SHP77 treated with DMSO at 0.1 percent for 48 hours (cell line): ENCODE data around the gene SND1.

Experiments used
- DNase-seq: peaks from one replicate; lab custom pipeline; 2025; lab: John Stamatoyannopoulos, UW

Gene SND1

GRCh38 chr7:128115821-128116723 lies 464.1 kb downstream of the SND1 start:
- no peak for DNase-seq

DNA sequence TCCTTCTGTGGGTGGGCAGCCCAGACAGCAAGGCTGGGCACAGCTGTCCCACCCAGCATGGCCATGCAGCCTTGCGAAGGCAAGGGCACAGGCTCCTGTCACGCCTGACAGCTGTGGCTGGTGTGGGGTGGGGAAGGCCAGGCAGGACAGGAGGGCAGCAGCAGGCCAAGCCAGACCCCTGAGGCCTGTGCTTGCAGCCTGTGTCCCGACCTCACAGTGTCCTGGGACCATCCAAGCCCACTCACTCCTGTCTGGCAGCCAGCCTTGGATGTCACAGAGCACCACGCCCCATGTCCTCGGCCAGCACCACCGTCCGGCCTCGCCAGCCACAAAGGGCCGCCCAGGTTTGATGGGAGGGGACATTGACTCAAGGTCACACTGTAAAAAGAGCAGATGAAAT lies 464.7 kb downstream of the SND1 start:
- no peak for DNase-seq

GRCh38 chr7:128117691-128118090 lies 465.7 kb downstream of the SND1 start:
- no peak for DNase-seq

GRCh38 chr7:128119036-128119435 lies 467.0 kb downstream of the SND1 start:
- DNase-seq = no peak

DNA sequence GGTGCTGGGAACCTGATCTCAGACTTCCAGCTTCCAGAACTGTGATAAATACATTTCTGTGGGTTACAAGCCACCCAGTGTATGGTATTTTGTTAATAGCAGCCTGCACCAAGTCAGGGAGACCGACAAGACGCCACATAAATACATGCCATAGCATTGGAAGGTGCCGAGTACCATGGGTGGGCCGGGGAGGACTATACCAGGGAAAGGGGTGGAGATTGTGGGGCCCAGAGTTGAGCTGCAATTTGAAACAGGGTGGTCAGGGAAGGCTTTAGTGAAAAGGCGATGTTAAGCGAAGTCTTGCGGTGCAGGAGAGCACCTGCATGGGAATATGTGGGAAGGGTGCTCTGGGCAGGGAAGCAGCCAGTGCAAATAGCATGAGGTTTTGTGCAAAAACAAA lies 468.1 kb downstream of the SND1 start:
- no peak for DNase-seq

- DNase-seq = no peak
Observed at GRCh38 chr7:128120976-128121490, 469.0 kb downstream of the SND1 start.

- no peak for DNase-seq
Observed at GRCh38 chr7:128121711-128122530, 469.9 kb downstream of the SND1 start.

DNA sequence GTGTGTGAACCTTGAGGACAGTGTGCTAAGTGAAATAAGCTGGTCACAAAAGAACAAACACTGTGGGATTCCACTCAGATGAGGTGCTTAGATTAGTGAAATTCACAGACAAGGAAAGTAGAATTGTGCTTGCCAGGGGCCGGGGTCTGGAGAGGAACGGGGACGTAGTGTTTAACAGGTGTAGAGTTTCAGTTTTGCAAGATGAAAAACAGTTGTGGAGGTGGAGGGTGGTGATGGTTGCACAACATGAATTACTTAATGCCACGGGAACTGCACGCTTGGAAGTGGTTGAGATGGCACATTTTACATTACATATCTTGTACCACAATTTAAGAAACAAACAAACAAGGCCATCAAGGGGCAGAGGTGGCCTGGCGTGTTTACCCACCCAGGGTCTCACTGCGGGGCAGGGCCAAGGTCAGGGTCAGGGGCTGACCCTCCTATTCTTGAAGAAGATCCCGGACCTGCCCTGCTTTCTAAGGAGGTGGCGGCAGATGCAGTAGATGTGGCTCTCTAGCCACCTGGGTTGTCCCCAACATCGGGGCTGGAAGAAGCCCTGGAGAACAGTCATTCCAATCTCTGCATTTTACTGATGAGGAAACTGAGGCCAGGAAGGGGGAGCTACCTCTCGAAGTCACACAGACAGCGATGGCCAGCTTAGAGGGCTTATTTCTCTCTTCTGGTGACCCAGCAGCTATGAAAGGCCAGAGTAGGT lies 470.7 kb downstream of the SND1 start:
- no peak for DNase-seq

DNA sequence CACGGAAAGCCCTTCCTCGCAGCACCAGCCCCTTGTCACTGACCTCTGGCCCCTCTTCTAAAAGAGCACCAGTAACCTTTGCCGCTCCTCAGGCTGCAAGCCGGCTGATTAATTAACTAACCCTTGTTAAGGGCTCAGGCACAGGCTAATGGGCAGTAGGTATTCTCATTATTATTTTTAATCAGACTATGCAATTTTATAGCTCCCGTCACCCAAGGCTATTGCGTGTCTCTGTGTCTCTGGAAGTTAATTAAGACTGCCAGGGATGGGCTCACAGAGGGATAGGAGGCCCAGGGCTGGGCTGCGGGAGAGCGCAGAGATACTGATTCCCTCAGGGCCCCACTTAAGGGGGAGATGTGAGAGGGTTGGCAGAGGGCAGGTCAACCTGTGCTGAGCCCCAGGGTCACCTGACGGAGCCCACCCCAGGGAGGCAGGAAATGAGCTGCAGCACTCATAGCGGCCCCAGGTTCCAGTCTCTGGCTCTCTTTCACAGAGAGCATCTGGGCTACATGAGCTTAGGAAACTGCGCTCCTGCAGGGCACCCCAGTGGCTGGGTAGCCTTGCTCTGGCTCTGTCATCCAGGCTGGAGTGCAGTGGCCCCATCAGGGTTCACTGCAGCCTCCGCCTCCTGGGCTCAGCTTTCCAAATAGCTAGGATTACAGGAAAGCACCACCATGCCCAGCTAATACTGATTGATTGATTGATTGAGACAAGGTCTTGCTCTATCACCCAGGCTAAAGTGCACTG lies 471.5 kb downstream of the SND1 start:
- DNase-seq = no peak

GRCh38 chr7:128124786-128125185 lies 472.8 kb downstream of the SND1 start:
- DNase-seq = no peak

DNA sequence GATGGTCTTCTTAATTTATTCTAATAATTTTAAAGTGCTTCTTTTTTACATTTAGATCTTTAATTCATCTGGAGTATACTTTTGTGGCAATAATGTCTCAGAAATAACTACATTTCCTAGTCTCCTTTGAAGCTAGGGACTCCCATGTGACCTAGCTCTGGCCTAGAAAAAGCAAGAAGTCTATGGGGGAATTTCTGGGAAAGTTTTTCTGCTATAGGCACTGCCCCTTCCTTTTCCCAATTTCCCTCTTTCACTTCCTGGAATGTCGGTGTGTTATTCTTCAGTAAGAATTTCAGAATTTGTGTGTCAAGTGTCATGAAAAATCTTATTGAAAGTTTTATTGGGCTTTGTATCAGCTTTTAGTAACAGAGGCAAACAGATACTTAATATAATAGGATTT lies 473.8 kb downstream of the SND1 start:
- DNase-seq = no peak

DNA sequence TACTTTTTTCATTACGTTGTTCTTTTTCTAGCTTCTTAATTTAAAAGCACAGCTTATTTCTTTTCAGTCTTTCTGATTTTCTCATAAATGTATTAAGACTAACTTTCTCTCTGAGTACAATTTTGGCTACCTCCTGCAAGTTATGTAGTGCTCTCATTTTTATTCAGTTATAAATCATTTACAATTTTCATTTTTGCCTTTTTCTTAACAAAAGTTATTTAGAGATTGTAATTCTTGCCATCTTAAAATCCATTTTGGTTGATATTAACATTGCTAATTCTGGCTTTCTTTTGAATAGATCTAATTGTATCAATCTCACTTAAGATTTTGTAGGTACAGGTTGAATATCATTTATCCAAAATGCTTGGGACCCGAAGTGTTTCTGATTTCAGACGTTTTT lies 476.4 kb downstream of the SND1 start:
- DNase-seq = no peak

DNA sequence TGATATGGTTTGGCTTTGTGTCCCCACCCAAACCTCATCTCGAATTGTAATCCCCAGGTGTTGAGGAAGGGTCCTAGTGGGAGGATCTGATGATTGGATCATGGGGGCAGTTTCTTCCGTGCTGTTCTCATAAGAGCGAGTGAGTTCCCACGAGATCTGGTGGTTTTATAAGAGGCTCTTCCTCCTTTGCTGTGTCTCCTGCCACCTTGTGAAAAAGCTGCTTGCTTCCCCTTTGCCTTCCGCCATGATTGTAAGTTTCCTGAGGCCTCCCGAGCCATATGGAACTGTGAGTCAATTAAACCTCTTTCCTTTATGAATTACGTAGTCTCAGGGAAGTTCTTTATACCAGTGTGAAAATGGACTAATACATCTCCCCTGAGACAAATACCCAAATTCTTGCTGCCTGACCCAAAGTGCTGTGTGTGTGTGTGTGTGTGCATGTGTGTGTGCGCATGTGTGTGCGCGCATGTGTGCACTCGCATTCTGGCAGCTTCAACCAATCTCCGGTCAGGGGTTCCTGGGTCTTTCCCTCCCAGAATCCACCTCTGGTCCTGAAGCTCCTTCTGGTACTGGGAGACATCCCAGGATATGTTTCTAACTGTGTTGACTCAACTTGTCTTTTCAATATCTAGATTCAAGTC lies 477.4 kb downstream of the SND1 start:
- DNase-seq = no peak

DNA sequence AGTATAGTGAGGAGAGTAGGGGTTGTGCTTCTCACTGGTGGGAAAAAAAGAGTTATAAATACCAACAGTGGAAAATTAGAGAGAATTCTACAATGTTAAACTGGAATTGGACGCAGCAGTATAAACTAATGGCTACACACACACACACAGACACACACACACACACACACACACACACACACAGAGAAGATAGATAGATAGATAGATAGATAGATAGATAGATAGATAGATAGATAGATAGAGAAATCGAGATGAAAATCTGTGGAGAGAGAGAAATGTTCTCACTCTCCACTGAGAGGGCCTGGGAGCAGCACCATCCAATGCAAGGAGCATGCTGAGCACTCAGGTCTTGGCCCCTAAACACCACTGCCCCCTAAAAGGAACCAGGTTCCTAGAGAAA lies 479.1 kb downstream of the SND1 start:
- no peak for DNase-seq

DNA sequence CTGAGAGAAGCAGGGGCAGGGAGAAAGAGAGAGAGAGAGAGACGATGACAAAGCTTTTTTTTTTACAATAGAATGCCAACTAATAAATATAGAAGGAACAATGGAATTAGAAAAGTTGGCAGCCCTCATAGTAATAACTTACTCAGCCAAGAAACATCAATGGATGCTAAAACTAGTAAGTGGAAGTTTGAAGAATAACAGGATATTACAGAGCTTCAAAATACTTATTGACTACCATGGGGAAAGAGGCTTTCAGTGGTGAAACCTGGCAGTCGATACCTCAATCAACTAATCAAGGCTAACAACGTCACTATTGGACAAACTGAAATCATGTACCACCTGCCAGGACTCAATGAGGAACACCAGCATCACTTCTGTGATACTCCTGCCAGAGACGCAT lies 479.7 kb downstream of the SND1 start:
- DNase-seq = no peak

GRCh38 chr7:128132426-128133069 lies 480.6 kb downstream of the SND1 start:
- DNase-seq = no peak

- DNase-seq = no peak
Observed at GRCh38 chr7:128135159-128135514, 483.1 kb downstream of the SND1 start.

DNA sequence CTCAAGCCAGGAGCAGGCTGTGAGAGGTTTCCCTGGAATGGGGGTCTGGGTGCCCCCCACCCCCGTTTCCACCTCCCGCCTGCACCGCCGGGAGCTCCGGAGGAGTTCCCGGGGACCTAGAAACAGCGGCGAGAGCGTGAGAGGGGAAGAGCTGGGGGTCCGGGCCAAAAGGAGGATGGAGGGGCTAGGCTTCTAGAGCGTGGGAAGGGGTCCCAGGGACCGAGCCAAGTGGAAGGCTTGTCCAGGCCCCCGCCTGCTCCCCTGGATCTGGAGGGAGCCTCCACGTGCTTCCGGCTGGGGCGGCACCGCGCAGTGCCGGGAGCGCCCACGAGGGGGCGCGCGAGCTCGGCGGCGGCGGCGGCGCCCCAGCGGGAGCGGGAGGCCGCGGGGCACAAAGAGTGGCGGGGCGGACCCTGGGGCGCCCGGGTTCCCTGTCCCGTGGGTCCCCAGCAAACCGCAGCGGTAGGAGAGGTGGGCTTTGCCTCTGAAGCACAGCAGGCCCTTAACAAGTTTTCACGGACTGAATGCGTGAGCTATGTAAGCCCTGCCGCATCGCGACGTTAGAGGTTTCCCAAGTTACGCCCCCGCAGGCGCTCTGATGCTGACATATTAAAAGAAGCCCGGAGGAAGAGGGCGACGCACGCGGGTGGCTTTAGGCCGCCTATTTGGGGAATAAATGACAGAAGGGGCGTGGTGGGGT lies 483.7 kb downstream of the SND1 start:
- DNase-seq = no peak

GRCh38 chr7:128136215-128136597 lies 484.2 kb downstream of the SND1 start:
- DNase-seq = no peak

GRCh38 chr7:128137181-128137580 lies 485.2 kb downstream of the SND1 start:
- DNase-seq = peak; percentile 19
